Measurements from ENCODE around the gene RCAN2. TPM values are rescaled to one million over a fixed set of nuclear protein-coding genes. Genes with fewer than 3 reads are reported as not detected.
A peak's percentile ranks its signal among the peaks of the same experiment; 100 is the strongest.
"Not testable (repeated sequence)": the region's sequence is repeated elsewhere in the genome, so short reads cannot be mapped to it uniquely, and the experiment has no call there.

Gene RCAN2
- total and polyA plus RNA-seq, 4 donors, result 4.5 to 16.7 (median 4.8) TPM

DNA sequence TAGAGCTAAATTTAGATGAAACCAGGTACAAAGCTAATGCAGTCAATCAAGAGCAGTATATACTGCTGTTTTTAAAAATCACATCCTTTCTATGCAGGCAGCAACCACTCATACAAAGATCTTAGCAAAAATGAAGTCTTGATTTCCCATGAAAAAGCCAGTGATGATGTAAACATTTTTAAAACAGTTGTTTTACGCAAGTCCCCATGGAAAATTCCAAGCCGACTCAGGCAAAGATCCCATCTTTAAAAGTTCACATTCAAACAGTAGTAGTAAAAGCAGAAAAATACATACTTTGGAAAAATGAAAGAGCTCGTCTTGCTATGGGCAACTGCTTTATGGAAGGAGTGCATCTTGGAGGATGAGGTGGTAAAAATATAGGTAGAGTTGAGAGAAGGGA is 84.0 kb downstream of the RCAN2 start:
- no peak for ATAC-seq (ENCODE audit: insufficient read depth, low FRiP score)
- WGBS, 2 donors, result 79 to 91% methylated on average over 3 of the region's 3 CpGs

GRCh38 chr6:46405620-46406180 is 85.5 kb downstream of the RCAN2 start:
- not testable (repeated sequence) for H3K27ac ChIP-seq (ENCODE audit: low read depth in 1 of 2, low read length in 1 of 2); H3K9me3 ChIP-seq (ENCODE audit: control insufficient read depth in 4 of 4, insufficient read depth in 3 of 4, low read length in 3 of 4); H3K27me3 ChIP-seq (ENCODE audit: control insufficient read depth in 3 of 3, insufficient read depth in 3 of 3, low read length in 2 of 3); H3K36me3 ChIP-seq (ENCODE audit: control insufficient read depth in 4 of 4, insufficient read depth in 4 of 4, low read length in 4 of 4); H3K4me3 ChIP-seq; ATAC-seq (ENCODE audit: insufficient read depth, low FRiP score); H3K9ac ChIP-seq (ENCODE audit: insufficient read depth in 1 of 2, low read length in 2 of 2); DNase-seq
- WGBS, 2 donors, result 97 to 98% methylated on average over 23 to 30 of the region's 32 CpGs
- H3K4me1 ChIP-seq (ENCODE audit: control insufficient read depth in 5 of 5, insufficient read depth in 5 of 5, low read length in 5 of 5), result peaks cover 0 to 29% (median 11%) of the 10 kb centered on the region in 5 donors

More for the DNA sequence above, 84.0 kb downstream of the RCAN2 start:
- Histone ChIP-seq H3K9me3 (ENCODE audit: control insufficient read depth in 4 of 4, insufficient read depth in 3 of 4, low read length in 3 of 4) (peaks cover 0 to 2% (median 0%) of the 10 kb centered on the region in 4 donors), H3K4me3 (no peak overlapping the region), H3K9ac (ENCODE audit: insufficient read depth in 1 of 2, low read length in 2 of 2) (peak overlapping the region in 1 of 2 donors; percentile 27), H3K27me3 (ENCODE audit: control insufficient read depth in 3 of 3, insufficient read depth in 3 of 3, low read length in 2 of 3) (no peaks in the 10 kb centered on the region), H3K36me3 (ENCODE audit: control insufficient read depth in 4 of 4, insufficient read depth in 4 of 4, low read length in 4 of 4) (no peaks in the 10 kb centered on the region), H3K4me1 (ENCODE audit: control insufficient read depth in 5 of 5, insufficient read depth in 5 of 5, low read length in 5 of 5) (peaks cover 0 to 29% (median 11%) of the 10 kb centered on the region in 5 donors), H3K27ac (ENCODE audit: low read depth in 1 of 2, low read length in 1 of 2) (peak overlapping the region in 1 of 2 donors; percentile 9)
- DNase-seq, result peak in 2 of 3 donors; percentile 78 to 84
- TF ChIP-seq, protein P1, sequence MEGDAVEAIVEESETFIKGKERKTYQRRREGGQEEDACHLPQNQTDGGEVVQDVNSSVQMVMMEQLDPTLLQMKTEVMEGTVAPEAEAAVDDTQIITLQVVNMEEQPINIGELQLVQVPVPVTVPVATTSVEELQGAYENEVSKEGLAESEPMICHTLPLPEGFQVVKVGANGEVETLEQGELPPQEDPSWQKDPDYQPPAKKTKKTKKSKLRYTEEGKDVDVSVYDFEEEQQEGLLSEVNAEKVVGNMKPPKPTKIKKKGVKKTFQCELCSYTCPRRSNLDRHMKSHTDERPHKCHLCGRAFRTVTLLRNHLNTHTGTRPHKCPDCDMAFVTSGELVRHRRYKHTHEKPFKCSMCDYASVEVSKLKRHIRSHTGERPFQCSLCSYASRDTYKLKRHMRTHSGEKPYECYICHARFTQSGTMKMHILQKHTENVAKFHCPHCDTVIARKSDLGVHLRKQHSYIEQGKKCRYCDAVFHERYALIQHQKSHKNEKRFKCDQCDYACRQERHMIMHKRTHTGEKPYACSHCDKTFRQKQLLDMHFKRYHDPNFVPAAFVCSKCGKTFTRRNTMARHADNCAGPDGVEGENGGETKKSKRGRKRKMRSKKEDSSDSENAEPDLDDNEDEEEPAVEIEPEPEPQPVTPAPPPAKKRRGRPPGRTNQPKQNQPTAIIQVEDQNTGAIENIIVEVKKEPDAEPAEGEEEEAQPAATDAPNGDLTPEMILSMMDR (IDR thresholded peaks at IDR 0.05; ENCODE audit: control extremely low read depth, extremely low read depth), result no peak

- 92% methylated on average over 1 of the region's 1 CpG for WGBS, 2 donors
- no peak for ATAC-seq (ENCODE audit: insufficient read depth, low FRiP score)
- no peak overlapping the region for H3K4me3 ChIP-seq
Observed at GRCh38 chr6:46400898-46401297, 90.4 kb downstream of the RCAN2 start.

DNA sequence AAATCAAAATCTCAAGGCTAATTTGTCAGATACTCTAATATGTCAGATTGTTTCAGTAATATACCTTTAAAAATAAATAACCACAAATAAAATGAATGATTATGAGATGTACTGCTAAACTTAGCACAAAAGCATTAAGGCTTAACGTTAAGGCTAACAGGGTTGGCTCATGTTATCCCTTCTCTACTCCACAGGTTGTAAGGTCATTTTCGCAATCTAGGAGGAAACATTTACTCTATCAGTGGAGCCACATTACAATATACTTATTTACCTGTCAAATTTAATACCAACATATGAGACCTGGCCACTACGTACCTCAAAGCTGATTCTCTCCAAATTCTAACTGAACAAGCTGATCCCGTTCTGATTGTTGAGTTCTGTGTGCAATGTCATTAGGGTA is 95.7 kb downstream of the RCAN2 start:
- TF ChIP-seq, protein P1 (IDR thresholded peaks at IDR 0.05; ENCODE audit: control extremely low read depth, extremely low read depth), result no peak
- no peak for ATAC-seq (ENCODE audit: insufficient read depth, low FRiP score)
- no peak overlapping the region for H3K4me3 ChIP-seq
- no peak for DNase-seq
- no peak overlapping the region for H3K9ac ChIP-seq (ENCODE audit: insufficient read depth in 1 of 2, low read length in 2 of 2)
- H3K27ac ChIP-seq (ENCODE audit: low read depth in 1 of 2, low read length in 1 of 2), result no peak overlapping the region
- 76 to 90% methylated on average over 4 of the region's 4 CpGs for WGBS, 2 donors
- H3K36me3 ChIP-seq (ENCODE audit: control insufficient read depth in 4 of 4, insufficient read depth in 4 of 4, low read length in 4 of 4), result no peaks in the 10 kb centered on the region
- no peaks in the 10 kb centered on the region for H3K27me3 ChIP-seq (ENCODE audit: control insufficient read depth in 3 of 3, insufficient read depth in 3 of 3, low read length in 2 of 3)
- H3K4me1 ChIP-seq (ENCODE audit: control insufficient read depth in 5 of 5, insufficient read depth in 5 of 5, low read length in 5 of 5), result peaks cover 0 to 19% (median 0%) of the 10 kb centered on the region in 5 donors
- peaks cover 0 to 2% (median 0%) of the 10 kb centered on the region in 4 donors for H3K9me3 ChIP-seq (ENCODE audit: control insufficient read depth in 4 of 4, insufficient read depth in 3 of 4, low read length in 3 of 4)

More at GRCh38 chr6:46400898-46401297, 90.4 kb downstream of the RCAN2 start:
- TF ChIP-seq, protein P1 (IDR thresholded peaks at IDR 0.05; ENCODE audit: control extremely low read depth, extremely low read depth), result no peak
- no peak overlapping the region for H3K27ac ChIP-seq (ENCODE audit: low read depth in 1 of 2, low read length in 1 of 2)
- no peaks in the 10 kb centered on the region for H3K27me3 ChIP-seq (ENCODE audit: control insufficient read depth in 3 of 3, insufficient read depth in 3 of 3, low read length in 2 of 3)
- H3K36me3 ChIP-seq (ENCODE audit: control insufficient read depth in 4 of 4, insufficient read depth in 4 of 4, low read length in 4 of 4), result no peaks in the 10 kb centered on the region
- no peak overlapping the region for H3K9ac ChIP-seq (ENCODE audit: insufficient read depth in 1 of 2, low read length in 2 of 2)
- no peaks in the 10 kb centered on the region for H3K9me3 ChIP-seq (ENCODE audit: control insufficient read depth in 4 of 4, insufficient read depth in 3 of 4, low read length in 3 of 4)
- DNase-seq, result no peak
- peaks cover 0 to 11% (median 0%) of the 10 kb centered on the region in 5 donors for H3K4me1 ChIP-seq (ENCODE audit: control insufficient read depth in 5 of 5, insufficient read depth in 5 of 5, low read length in 5 of 5)
